Loucy (cell line): ENCODE results near the gene HPS1.

Experiments used
- EZH2phosphoT487 ChIP-seq: fragments of 200-600 bp; IDR thresholded peaks from 2 replicates; pipeline ENCODE4 v1.6.1; 2018; ENCODE audit warnings: antibody characterized with exemption, mild to moderate bottlenecking, moderate library complexity, borderline replicate concordance
- TF ChIP-seq, protein P1 (sequence below): fragments of 200-600 bp; sonication (generic); conservative IDR thresholded peaks from 2 replicates; pipeline ENCODE4 v1.5.1; 2014; ENCODE audit warnings: mild to moderate bottlenecking, antibody characterized with exemption, low read length

DNA sequence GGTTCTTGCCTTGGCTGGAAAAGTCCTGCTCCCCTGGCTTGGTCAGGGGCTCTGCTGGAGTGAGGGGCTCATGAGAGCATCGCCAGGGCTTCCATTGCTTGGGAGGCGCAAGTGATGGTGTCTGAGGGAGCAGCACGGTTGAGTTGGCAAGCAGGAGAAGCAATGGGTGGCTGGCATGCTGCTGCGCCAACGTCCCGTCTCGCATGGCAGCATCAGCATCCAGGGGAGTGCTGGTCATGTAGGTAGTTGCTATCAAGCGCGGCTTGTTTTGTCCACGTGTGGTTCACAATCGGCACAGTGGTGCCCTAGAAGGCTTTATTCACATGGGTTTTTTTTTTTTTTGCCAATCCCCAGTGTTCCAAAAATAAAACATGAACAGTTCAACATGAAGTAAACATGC, 35.6 kb downstream of the HPS1 start:
- TF ChIP-seq, protein P1, sequence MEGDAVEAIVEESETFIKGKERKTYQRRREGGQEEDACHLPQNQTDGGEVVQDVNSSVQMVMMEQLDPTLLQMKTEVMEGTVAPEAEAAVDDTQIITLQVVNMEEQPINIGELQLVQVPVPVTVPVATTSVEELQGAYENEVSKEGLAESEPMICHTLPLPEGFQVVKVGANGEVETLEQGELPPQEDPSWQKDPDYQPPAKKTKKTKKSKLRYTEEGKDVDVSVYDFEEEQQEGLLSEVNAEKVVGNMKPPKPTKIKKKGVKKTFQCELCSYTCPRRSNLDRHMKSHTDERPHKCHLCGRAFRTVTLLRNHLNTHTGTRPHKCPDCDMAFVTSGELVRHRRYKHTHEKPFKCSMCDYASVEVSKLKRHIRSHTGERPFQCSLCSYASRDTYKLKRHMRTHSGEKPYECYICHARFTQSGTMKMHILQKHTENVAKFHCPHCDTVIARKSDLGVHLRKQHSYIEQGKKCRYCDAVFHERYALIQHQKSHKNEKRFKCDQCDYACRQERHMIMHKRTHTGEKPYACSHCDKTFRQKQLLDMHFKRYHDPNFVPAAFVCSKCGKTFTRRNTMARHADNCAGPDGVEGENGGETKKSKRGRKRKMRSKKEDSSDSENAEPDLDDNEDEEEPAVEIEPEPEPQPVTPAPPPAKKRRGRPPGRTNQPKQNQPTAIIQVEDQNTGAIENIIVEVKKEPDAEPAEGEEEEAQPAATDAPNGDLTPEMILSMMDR, result no peak
- no peak for TF ChIP-seq EZH2phosphoT487
